GM12865 (cell line): ENCODE data around the gene RNASEH2C.

ENCODE experiments used
- DNase-seq: peaks from one replicate; pipeline ENCODE4 v3.0.0; 2010; ENCODE audit warnings: low read depth
- H3K4me3 ChIP-seq: 2 replicates; pipeline ENCODE4 v1.5.1; 2011; ENCODE audit warnings: mild to moderate bottlenecking, low read depth, low read length, control low read depth
- TF ChIP-seq, protein P1 (sequence below): IDR thresholded peaks from 2 replicates; pipeline ENCODE4 v1.5.1; 2011; ENCODE audit warnings: low read length, control low read depth, low read depth, inconsistent platforms; ENCODE audit not compliant: insufficient read depth; ENCODE audit errors: missing control alignments

Gene RNASEH2C

DNA sequence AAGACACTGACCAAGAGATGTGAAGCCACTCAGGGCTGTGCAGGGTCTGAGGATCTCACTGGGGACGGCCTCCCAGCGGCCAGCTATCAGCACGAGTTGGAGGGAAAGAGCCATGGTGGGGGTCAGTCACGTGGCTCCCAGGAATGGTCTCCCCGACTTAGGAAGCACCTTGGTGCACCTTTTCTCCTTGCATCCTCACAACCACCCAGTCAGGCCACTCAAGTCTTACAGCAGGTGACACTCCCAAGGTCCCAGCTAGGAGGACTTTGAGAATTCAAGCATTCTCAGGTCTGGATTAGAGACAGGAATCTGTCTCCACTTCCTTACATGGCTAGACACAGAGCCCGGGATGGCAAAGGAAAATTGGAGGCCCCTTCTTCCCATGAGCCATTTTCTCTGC is 2.7 kb downstream of the RNASEH2C start:
- H3K4me3 ChIP-seq: no peak overlapping the region
- TF ChIP-seq, protein P1, sequence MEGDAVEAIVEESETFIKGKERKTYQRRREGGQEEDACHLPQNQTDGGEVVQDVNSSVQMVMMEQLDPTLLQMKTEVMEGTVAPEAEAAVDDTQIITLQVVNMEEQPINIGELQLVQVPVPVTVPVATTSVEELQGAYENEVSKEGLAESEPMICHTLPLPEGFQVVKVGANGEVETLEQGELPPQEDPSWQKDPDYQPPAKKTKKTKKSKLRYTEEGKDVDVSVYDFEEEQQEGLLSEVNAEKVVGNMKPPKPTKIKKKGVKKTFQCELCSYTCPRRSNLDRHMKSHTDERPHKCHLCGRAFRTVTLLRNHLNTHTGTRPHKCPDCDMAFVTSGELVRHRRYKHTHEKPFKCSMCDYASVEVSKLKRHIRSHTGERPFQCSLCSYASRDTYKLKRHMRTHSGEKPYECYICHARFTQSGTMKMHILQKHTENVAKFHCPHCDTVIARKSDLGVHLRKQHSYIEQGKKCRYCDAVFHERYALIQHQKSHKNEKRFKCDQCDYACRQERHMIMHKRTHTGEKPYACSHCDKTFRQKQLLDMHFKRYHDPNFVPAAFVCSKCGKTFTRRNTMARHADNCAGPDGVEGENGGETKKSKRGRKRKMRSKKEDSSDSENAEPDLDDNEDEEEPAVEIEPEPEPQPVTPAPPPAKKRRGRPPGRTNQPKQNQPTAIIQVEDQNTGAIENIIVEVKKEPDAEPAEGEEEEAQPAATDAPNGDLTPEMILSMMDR: no peak

DNA sequence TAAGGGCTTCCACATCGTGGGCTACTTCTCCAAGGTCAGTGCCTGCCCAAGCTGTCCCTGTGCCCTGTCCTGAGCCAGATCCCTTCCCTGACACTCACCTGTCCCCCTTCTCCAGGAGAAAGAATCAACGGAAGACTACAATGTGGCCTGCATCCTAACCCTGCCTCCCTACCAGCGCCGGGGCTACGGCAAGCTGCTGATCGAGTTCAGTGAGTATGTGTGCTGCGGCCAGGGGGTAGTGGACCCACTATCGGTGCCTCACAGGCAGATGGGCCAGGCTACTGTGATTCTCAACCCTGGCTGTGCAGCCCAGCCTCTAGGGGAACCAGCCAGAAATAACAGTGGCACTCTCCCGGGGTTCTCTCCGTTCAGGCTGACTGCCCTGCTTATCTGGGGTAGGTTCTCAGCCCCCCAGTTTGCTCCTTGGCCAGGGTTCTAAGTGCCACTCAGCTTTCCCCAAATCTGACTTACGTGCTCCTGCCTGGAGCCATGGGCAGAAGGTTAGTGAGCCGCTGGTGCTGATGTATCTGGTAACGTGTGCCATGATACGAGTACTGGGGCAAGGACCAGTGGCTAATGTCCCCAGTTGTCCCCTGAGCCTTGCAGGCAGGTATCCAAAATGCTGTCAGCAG is 3.7 kb downstream of the RNASEH2C start:
- no peak for DNase-seq
- TF ChIP-seq, protein P1: no peak

More for the DNA sequence above, 2.7 kb downstream of the RNASEH2C start:
- DNase-seq: no peak

DNA sequence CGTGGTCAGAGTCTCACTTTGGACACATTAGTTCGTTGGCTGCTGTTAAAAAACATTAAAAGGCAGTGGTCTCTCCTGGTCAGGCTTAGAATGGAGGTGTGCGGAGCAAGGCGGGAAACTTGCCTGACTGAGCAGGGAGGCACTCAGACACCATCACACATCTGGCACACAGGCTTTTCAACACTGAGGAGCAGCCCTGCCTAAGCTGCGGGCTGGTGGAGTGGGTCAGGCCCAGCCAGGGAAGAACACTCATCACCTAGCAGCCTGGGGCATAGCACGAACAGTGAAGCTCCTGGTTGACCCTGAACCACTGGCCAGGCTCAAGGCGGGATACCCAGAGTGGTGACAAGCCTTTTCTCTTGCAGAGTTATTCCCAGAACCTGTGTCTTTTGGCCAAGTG is 4.3 kb downstream of the RNASEH2C start:
- no peak overlapping the region for H3K4me3 ChIP-seq
- DNase-seq: no peak
- TF ChIP-seq, protein P1: no peak

More for the DNA sequence above, 3.7 kb downstream of the RNASEH2C start:
- H3K4me3 ChIP-seq: no peak overlapping the region

DNA sequence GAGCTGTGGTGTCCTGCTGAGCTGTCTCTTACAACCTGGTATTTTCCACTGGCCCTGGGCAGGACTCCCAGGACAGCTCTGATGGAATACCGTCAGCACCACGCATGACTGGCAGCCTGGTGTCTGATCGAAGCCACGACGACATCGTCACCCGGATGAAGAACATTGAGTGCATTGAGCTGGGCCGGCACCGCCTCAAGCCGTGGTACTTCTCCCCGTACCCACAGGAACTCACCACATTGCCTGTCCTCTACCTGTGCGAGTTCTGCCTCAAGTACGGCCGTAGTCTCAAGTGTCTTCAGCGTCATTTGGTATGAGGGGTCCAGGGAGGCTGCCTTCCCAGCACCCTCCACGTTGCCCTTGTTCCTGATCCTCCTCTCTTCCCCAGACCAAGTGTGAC is 6.2 kb downstream of the RNASEH2C start:
- TF ChIP-seq, protein P1: no peak
- no peak overlapping the region for H3K4me3 ChIP-seq
- DNase-seq: no peak

DNA sequence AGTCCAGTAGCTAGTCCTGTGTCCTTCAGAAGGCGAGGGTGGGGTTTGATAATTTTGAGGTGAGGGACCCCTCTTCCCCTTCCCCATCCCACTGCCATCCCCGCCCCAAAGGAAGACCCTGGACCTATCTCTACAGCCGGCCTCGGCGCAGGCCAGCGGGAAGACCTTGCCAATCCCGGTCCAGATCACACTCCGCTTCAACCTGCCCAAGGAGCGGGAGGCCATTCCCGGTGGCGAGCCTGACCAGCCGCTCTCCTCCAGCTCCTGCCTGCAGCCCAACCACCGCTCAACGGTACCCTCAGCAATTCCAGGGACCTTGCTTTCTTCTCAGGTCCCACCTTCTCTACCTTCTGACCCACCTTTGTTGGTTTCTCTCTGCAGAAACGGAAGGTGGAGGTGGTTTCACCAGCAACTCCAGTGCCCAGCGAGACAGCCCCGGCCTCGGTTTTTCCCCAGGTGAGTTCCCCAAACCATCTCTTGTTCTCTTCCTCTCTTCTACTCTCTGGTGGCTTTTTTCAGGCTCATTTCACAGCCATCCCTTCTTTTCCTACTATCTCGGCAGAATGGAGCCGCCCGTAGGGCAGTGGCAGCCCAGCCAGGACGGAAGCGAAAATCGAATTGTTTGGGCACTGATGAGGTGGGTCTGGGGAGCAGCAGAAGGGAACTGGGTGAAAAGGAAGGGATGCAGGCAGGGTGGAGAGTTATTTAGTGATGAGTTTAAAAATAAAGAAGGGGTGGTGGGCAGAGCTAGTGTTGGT is 7.2 kb downstream of the RNASEH2C start:
- peak overlapping the region; percentile 90 for H3K4me3 ChIP-seq
- TF ChIP-seq, protein P1: no peak
- no peak for DNase-seq

DNA sequence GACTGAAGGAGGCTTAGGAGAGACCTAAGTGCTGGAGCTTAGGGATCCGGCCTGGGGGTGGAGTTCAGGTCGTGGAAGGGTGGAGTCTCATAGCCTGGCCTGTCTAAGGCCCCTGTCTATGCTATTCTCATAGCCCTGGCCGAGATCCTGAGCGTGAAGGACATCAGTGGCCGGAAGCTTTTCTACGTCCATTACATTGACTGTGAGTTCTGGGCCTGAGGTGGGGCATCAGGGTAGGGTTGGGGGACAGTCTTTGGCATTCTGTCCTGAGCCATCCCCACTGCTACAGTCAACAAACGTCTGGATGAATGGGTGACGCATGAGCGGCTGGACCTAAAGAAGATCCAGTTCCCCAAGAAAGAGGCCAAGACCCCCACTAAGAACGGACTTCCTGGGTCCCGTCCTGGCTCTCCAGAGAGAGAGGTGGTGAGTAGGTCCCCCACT is 7.9 kb downstream of the RNASEH2C start:
- H3K4me3 ChIP-seq: peak overlapping the region; percentile 90
- no peak for DNase-seq
- TF ChIP-seq, protein P1: no peak
